ENCODE data around the gene PYGO2.
"Not testable (repeated sequence)": the region's sequence is repeated elsewhere in the genome, so short reads cannot be mapped to it uniquely, and the experiment has no call there.

Gene PYGO2

DNA sequence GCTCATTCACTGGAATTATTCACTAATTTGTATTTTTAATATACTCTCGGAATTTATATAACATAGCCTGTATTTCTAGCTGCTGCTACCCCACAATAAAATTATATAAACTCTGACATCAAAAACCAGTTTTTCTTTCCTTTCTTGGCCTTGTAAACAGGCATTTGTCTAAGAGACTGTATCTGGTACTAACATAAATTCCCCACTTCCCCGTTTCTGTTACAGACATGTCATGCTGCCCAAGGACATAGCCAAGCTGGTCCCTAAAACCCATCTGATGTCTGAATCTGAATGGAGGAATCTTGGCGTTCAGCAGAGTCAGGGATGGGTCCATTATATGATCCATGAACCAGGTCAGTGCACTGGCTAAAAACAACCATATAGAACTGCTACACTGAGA, 16.2 kb upstream of the PYGO2 start:
- not testable (repeated sequence) for DNase-seq

- no peak for DNase-seq
These were observed 14.0 kb upstream of the PYGO2 start for GRCh38 chr1:154975409-154976059.

GRCh38 chr1:154974808-154975408, 13.3 kb upstream of the PYGO2 start:
- DNase-seq: peak; percentile 93

GRCh38 chr1:154974102-154974807, 12.7 kb upstream of the PYGO2 start, which contains the start of gene CKS1B:
TSS of gene CKS1B (plus strand) at chr1:154974681. CDS start at chr1:154974746, 65 bp downstream.
- peak; percentile 99 for DNase-seq

DNA sequence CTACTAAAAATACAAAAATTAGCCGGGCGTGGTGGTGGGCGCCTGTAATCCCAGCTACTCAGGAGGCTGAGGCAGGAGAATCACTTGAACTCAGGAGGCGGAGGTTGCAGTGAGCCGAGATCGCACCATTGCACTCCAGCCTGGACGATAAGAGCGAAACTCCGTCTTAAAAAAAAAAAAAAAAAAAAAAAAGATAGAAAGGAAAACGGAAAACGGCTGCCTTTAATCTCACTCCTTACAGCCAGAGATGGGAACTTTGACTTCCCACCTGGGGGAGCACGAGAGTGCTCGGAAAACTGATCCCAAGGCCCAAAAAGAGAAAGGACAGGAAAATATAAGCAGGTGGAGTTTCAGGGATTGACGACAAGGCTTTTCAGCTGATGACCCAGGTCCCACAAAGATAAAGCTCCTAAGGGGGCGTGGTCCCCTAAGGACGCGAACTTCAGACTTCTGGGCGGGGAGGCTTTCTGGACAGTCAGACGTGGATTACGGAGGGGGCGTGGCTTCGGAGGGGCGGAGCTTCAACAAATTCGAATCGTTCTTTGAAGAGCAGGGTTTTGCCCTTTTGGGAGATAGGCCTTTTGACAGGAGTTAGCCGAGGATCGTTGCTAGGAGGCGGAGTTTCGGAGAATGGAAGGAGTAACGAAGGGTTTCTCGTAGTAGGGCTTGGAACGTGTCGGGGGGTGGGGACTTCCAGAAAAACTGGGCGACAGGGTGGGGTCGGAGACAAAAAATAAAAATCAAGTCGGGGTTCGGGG, 11.9 kb upstream of the PYGO2 start:
- DNase-seq: peak; percentile 75

DNA sequence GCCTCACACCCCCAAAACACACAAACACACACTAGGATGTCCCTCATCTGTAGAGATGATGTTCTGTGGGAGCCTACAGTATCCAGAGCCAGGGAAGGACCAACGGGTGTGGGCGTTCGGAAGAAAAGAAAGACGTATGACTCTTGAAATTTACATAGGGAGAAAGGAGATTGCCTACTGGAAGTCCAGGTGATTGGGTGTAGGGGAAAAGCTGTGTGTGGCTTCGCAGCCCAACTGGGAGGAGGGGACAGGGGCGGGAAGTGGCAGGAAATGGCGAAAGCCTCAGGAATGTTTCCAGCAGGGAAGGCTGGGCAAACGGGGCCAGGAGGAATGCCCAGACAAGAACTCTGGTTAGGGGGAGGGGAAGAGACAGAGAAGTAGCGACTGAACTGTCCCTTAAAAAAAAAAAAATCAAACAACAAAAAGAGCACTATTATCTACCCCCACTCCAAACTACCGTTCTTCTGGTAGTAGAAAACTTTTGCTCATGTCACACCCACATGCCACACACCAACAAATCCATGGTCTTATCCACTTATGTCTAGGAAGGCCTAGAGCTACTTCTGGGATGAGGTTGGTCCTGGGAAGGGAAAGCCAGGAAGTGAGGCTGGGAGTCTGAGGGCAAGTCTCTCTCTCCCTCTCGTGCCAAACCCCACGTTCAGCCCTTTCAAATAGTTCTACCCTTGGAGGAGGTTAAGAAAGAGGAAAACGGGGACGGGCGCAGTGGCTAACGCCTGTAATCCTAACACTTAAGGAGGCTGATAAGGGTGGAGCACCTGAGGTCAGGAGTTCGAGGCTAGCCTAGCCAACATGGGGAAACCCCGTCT, 11.1 kb upstream of the PYGO2 start:
- DNase-seq: no peak

- no peak for DNase-seq
These were observed 10.6 kb upstream of the PYGO2 start for GRCh38 chr1:154972213-154972516.

DNA sequence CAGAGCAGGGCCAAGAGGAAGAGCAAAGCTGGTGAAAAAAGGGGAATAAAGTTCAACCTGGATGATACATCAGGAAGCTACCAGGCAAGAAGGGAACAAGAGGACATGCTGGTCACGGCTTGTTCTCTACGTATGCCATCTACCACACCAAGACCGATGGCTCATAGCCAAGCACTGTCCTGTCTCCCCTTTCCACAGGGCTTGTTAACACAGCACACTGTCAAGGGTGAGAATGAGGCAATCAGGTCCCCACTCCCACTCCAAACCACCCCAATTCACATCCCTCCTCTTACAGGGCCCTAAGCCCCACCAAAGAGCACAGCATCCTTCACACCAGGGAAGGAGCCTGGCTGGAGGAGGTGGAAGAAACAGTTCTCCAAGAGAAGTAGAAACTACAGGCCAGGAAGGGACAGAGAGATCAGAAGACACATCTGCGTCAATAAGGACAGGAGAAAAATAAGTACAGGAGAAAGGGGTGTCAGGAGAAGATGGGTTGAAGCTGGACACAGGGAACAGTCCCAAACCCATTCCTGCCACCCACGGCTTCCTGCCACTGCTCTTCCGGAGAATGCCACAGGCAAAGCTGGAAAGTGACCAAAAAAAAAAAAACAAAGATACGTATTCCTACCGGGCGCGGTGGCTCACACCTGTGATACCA, 9.9 kb upstream of the PYGO2 start:
- no peak for DNase-seq

GRCh38 chr1:154970631-154971340, 9.2 kb upstream of the PYGO2 start, which contains the start of gene SHC1:
TSS of gene SHC1 (minus strand) at chr1:154970747. CDS start at chr1:154970526, 221 bp downstream.
- DNase-seq: no peak

DNA sequence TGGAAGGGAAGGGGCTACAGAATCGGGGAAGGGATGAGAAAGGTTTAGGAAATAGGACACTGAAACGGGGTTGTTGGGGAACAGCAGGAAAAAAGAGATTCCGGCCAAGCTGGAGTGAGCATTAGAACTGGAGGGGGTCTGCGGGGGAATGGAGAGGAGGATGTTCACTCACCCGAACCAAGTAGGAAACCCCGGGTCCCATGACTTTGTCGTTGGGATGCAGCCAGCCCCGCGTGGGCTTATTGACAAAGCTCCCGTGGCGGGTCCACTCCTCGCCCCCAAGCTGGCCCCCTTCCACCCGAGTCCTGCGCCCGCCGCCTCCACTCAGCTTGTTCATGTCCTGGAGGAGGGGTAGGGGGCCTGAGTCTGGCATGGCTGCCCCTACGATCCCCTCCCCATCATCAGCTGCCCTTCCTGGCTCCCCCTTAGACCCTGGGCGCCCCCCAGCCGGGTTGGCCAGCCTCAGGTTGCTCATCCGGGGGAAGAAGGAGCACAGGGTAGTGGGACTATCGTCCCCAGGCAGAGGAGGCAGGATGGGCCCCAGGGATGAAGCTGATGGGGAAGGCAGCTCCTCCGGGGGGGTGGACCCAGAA, 8.4 kb upstream of the PYGO2 start:
- no peak for DNase-seq

DNA sequence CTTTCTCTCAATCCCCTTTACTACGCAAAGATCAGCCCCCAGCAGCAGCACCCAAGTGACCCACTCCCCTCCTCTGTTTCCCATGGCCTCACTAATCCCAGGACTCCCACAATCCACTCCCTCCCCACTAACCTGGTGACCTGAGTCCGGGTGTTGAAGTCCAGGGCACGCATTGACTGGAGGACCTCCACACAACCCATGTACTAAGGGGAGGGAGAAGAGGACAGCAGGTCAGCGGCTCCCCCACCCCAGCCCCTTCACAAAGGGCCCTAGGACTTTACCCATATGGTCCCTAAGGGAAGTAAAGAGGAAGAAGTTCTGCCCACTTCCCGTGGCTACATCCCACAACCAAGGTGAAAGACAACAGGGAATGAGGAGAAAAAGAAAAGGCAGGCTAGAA, 7.7 kb upstream of the PYGO2 start:
- no peak for DNase-seq

DNA sequence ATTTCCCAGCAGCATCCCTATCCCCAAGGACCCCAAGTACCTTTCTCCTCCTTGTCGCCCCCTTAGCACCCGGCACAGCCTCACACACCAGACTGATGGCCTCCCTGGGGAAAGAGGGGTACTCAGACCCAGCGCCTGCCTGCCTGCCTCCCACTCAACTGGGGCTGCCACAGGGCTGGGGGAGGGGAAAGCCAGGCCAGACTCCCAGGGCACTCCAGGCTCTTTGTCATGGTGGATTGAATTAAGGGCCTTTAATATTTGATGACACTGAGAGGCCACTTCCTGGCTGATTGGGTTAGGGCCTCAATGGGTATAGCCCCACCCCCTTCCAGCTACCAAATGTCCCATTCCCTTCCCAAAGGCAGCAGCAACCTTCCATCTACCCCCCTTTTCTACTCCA, 7.1 kb upstream of the PYGO2 start:
- no peak for DNase-seq

- DNase-seq: no peak
These were observed 5.9 kb upstream of the PYGO2 start for GRCh38 chr1:154967331-154967950.

- no peak for DNase-seq
These were observed 4.5 kb upstream of the PYGO2 start for GRCh38 chr1:154966111-154966510.

DNA sequence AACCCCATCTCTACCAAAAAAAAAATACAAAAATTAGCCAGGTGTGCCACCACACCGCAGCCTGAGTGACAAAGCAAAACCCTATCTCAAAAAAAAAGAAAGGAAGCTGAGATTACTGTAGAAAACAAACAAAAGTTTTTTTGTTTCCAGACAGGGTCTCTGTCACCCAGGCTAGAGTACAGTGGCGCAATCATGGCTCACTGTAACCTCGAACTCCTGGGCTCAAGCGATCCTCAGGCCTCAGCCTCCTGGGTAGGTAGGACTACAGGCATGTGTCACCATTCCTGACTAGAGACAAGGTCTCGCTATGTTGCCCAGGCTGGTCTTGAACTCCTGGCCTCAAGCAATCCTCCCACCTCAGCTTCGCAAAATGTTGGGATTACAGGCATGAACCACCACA, 2.8 kb upstream of the PYGO2 start:
- DNase-seq: no peak

DNA sequence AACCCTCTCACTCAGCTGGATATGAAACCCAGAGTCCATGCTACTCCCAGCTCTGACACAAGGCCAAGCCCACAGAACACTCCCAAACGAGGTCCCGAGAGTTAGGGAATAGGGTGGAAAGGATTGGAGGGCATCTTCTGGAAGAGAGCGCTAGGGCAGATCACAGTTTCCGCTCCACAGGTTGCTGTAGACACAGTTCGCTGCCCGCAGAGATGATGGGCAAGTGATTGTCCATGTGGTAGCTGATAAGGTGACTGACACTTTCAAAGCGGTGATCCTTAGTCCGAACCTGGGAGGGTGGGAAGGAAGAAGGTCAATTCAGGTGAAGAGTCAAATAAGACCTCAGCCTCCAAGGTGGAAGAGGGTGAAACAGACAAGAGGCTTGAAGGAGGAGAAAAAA, 2.1 kb upstream of the PYGO2 start:
- no peak for DNase-seq

- no peak for DNase-seq
These were observed 1.3 kb upstream of the PYGO2 start for GRCh38 chr1:154962795-154963330.

- no peak for DNase-seq
These were observed 671 bp upstream of the PYGO2 start for GRCh38 chr1:154962156-154962749.

DNA sequence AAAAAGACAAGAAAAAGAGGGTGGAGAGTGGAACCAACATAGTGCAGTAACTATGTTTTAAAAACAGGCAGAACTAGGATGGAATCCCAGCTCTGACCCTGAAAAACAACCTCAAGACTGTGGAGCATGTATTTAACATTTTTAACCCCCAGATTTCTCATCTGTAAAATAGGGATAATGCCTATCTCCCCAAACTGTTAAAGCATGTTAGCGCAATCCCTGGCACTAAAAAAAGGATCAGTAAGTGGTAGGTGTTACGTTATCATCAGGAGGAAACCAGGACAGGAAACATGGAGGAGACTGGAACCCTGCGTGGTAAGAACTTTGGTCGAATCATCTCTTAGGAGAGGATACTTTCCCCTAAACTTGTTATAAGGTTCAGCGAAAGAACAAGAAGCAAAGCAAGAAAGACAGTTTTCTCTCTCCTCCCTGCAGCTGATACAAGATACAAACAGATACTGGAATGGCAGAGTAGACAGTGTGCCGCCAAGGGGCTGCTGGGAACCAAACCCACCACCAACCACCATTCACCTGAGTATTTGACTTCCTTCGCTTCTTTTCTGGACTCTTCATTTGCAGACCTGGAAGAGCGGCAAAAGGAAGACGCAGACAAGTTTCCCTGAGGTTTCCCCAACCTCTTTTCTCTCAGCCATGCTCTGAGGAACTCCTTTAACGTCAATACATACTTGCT, 991 bp downstream of the PYGO2 start:
- no peak for DNase-seq
